Measurements from ENCODE around the gene HELT.
"Not testable (repeated sequence)": the region's sequence is repeated elsewhere in the genome, so short reads cannot be mapped to it uniquely, and the experiment has no call there.

HELT gene

DNA sequence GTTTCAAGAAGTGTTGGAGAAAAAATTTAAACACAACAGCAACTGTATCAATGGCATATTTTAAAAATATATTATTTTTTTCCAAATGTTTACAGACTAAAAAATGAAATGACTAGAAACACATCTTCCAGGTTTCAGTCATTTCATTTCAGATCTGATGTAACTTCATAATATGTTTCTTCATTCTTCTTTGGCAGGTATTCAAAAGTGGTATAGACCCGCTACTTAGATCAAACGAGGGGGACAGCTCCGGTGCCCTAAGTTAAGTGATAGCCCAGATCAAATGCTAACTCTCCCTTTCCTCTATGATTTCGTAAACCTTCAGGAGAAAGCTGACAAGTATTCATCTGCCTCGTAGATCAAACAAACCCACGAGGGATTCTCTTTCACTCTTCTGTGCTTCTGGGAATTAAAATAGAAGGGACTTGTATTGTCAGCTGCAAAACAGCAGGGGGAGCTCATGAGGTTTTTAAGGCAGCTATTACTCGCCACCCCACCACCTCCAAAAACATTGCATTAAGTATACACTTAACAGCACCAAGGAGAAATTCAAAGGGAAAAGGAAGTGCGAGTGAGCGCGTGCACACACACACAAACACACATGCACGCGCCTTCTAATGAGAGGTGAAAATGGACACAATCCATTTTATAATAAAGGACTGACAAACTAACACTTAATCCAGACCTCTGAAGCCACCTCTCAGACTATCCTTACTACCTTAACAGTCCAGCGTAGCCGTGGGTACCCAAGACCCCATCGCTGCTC is 21.4 kb downstream of the HELT start:
- DNase-seq = peak; percentile 31

DNA sequence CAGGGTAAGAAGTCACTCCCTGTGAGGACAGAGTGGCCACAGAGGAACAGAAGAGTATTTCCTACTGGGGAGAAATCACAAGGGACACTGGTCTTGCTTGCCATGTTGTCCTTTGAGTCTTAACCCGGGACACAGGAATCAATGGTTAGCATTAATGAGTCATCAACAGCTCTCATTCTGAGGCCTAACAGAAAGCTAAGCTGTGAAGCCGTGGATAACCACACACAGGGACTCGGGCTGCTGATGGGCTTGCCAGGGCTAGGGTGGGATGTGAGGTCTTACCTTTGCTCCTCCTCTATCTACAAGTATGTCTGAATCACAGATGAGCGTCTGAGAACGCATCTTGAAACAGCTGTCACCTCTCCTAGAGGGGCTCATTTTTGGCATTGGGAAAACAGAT is 22.2 kb downstream of the HELT start:
- DNase-seq = no peak

DNA sequence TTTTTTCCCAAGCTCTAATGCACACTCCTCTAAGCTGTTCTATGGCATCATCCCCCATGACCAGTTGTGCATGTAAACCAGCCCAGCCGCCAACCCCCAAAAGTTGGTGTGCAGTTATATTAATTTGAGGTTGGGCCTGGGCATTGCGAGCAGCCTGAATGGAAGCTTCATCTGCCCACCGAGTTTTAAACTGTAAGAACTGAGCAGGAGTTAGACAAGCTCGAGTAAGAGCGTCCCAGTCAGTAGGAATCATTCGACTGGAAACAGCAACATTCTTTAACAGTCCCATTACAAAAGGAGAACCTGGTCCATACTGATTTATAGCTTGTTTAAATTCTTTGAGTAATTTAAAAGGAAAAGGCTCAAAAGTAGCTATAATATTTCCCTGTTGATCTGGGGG is 32.0 kb downstream of the HELT start:
- DNase-seq = not testable (repeated sequence)

DNA sequence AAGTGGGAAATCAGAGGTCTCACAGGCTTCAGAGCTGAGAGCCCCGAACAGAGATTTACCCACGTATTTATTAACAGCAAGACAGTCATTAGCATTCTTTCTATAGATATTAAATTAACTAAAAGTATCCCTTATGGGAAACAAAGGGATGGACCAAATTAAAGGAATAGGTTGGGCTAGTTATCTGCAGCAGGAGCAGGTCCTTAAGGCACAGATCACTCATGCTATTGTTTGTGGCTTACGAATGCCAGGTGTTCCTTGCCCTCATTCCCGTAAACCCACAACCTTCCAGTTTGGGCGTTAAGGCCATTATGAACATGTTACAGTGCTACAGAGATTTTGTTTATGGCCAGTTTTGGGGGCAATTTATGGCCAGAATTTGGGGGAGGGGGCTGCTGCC is 33.0 kb downstream of the HELT start:
- not testable (repeated sequence) for DNase-seq

GRCh38 chr4:185053746-185054145 is 35.5 kb downstream of the HELT start:
- DNase-seq = no peak

GRCh38 chr4:185054272-185054671 is 36.0 kb downstream of the HELT start:
- no peak for DNase-seq

- no peak for DNase-seq
Measured at GRCh38 chr4:185054886-185055285, 36.6 kb downstream of the HELT start.

DNA sequence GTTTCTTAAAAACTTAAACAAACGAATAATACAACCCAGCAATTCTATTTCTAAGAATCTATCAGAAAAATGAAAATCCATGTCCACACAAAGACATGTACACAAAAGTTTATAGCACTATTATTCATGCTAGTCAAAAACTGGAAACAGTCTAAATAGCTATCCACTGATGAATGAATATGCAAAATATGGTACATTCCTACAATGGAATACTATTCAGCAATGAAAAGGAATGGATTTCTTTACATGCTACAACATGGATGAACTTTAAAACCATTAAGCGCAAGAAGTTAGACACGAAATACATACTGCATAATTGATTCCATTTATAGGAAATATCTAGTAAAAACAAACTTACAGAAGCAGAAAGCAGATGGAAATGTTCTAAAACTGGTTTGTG is 43.3 kb downstream of the HELT start:
- DNase-seq = no peak

- no peak for DNase-seq
Measured at GRCh38 chr4:185062606-185063005, 44.3 kb downstream of the HELT start.

GRCh38 chr4:185066179-185066578 is 47.9 kb downstream of the HELT start:
- no peak for DNase-seq

DNA sequence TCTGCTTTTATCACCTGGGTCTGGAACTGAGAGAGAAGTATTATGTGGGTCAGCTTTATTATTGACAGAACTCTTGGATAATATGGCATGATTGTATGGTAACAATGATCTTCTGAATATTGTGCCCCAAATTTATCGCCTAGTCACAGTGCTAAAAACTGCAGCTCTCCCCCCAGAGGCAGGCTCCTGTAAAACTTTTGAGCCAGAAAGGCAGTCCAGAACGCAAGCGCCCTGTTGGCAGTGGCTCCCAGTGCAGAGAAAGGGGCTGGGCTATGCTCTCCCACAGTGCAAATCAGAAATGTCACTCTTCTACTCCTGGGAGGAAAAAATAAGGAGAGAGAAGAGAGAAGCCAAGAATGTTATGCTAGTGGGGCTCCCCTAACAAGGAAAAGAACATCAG is 50.5 kb downstream of the HELT start:
- DNase-seq = no peak

Data from NCI-H1105 treated with DMSO at 0.1 percent for 48 hours (cell line).